CD8-positive, alpha-beta memory T cell (primary cell): ENCODE results near the gene ERMP1. TPM values are rescaled to one million over a fixed set of nuclear protein-coding genes. Genes with fewer than 3 reads are reported as not detected.
"Not testable (repeated sequence)": the region's sequence is repeated elsewhere in the genome, so short reads cannot be mapped to it uniquely, and the experiment has no call there.

Source experiments
- CTCF ChIA-PET: fragments of 350-600 bp; sonication (Branson Sonifier 250); formaldehyde crosslinking; loops from one replicate; lab custom pipeline; 2021; ENCODE audit warnings: antibody characterized with exemption; lab: Charles Lee
- POLR2A ChIA-PET: fragments of 350-600 bp; sonication (Branson Sonifier 250); formaldehyde crosslinking; loops from one replicate; lab custom pipeline; 2021; ENCODE audit warnings: antibody characterized with exemption; lab: Charles Lee
- DNase-seq, 5 donors: peaks; one replicate each; pipeline versions ENCODE4 v3.0.0 to v3.0.0-alpha.2; 2020 to 2022; ENCODE audit warnings: mixed read lengths in 1 of 5
- H3K27ac ChIP-seq: one replicate; pipeline ENCODE4 v1.7.0; 2013; ENCODE audit warnings: low read depth, mild to moderate bottlenecking, low read length, moderate library complexity
- H3K27me3 ChIP-seq: 2 replicates; pipeline ENCODE4 v1.7.0; 2013; ENCODE audit warnings: low read length, mild to moderate bottlenecking; ENCODE audit not compliant: insufficient read depth, poor library complexity, severe bottlenecking
- H3K36me3 ChIP-seq: 2 replicates; pipeline ENCODE4 v1.7.0; 2013; ENCODE audit warnings: mild to moderate bottlenecking, low read length, moderate library complexity; ENCODE audit not compliant: insufficient read depth
- H3K4me1 ChIP-seq: 2 replicates; pipeline ENCODE4 v1.7.0; 2013; ENCODE audit warnings: mild to moderate bottlenecking, low read length, moderate library complexity; ENCODE audit not compliant: insufficient read depth
- H3K4me3 ChIP-seq: 2 replicates; pipeline ENCODE4 v1.7.0; 2013; ENCODE audit warnings: mild to moderate bottlenecking, low read length
- H3K9me3 ChIP-seq: 2 replicates; pipeline ENCODE4 v1.7.0; 2013; ENCODE audit warnings: mild to moderate bottlenecking, low read length
- H3K27ac Mint-ChIP-seq, 8 donors: one replicate each; pipeline ENCODE4 v1.8.0; 2020 to 2021; ENCODE audit warnings: mixed read lengths in 8 of 8, mild to moderate bottlenecking in 6 of 8, inconsistent platforms in 3 of 8, moderate library complexity in 3 of 8
- H3K27me3 Mint-ChIP-seq, 2 donors: one replicate each; pipeline ENCODE4 v1.8.0; 2020 to 2021; ENCODE audit warnings: mixed read lengths in 2 of 2, mild to moderate bottlenecking in 1 of 2, moderate library complexity in 1 of 2
- H3K36me3 Mint-ChIP-seq, 3 donors: one replicate each; pipeline ENCODE4 v1.8.0; 2020 to 2021; ENCODE audit warnings: mixed read lengths in 3 of 3, inconsistent platforms in 1 of 3, mild to moderate bottlenecking in 1 of 3
- H3K4me1 Mint-ChIP-seq, 3 donors: one replicate each; pipeline ENCODE4 v1.8.0; 2020 to 2021; ENCODE audit warnings: mixed read lengths in 3 of 3, inconsistent platforms in 1 of 3, mild to moderate bottlenecking in 1 of 3
- H3K4me3 Mint-ChIP-seq, 7 donors: one replicate each; pipeline ENCODE4 v1.8.0; 2020 to 2021; ENCODE audit warnings: mixed read lengths in 7 of 7, mild to moderate bottlenecking in 6 of 7, moderate library complexity in 4 of 7, inconsistent platforms in 2 of 7
- H3K9me3 Mint-ChIP-seq, 5 donors: one replicate each; pipeline ENCODE4 v1.8.0; 2020 to 2022; ENCODE audit warnings: mixed read lengths in 5 of 5, mild to moderate bottlenecking in 3 of 5, moderate library complexity in 2 of 5, inconsistent platforms in 1 of 5
- polyA plus RNA-seq: library from polyadenylated mRNA; unstranded; fragments of 300-500 nt; fragmentation: Illumina TruSeq; gene quantifications from one replicate; pipeline ENCODE4 v1.2.3, GENCODE V29; 2021
- total RNA-seq, 2 experiments: library from RNA; stranded (reverse); gene quantifications; one replicate each; pipeline ENCODE4 v1.2.3, GENCODE V29; 2021

Gene ERMP1
- total and polyA plus RNA-seq, 3 experiments from 2014 or later: 8.6 to 17.2 (median 10.0) TPM

DNA sequence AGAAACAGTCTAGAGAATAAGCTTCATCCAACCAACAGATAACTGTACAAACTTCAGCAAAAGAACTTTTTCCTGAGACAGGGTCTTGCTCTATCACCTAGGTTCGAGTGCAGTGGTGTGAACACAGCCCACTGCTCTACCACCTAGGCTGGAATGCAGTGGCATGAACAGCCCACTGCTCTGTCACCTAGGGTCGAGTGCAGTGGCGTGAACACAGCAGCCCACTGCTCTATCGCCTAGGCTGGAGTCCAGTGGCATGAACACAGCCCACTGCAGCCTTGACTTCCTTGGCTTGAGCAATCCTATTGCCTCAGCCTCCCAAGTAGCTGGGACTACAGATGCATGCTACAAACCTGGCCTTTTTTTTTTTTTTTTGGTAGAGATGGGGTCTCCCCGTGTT lies 43.4 kb downstream of the ERMP1 start:
- no peaks in the 10 kb centered on the region for H3K9me3 ChIP-seq
- peaks cover 18% of the 10 kb centered on the region for H3K36me3 ChIP-seq
- no peaks in the 10 kb centered on the region for H3K9me3 Mint-ChIP-seq
- CTCF ChIA-PET: no interaction called here
- H3K27ac Mint-ChIP-seq: no peak overlapping the region
- H3K4me1 ChIP-seq: peaks cover 17% of the 10 kb centered on the region
- DNase-seq: no peak
- H3K27ac ChIP-seq: no peak overlapping the region
- no peaks in the 10 kb centered on the region for H3K27me3 Mint-ChIP-seq
- H3K36me3 Mint-ChIP-seq: peaks cover 10 to 72% (median 31%) of the 10 kb centered on the region in 3 donors
- no peak overlapping the region for H3K4me3 ChIP-seq
- POLR2A ChIA-PET: no interaction called here
- H3K4me1 Mint-ChIP-seq: peaks cover 30 to 47% (median 32%) of the 10 kb centered on the region in 3 donors
- H3K4me3 Mint-ChIP-seq: peak overlapping the region in 1 of 7 donors; percentile 7
- no peaks in the 10 kb centered on the region for H3K27me3 ChIP-seq

DNA sequence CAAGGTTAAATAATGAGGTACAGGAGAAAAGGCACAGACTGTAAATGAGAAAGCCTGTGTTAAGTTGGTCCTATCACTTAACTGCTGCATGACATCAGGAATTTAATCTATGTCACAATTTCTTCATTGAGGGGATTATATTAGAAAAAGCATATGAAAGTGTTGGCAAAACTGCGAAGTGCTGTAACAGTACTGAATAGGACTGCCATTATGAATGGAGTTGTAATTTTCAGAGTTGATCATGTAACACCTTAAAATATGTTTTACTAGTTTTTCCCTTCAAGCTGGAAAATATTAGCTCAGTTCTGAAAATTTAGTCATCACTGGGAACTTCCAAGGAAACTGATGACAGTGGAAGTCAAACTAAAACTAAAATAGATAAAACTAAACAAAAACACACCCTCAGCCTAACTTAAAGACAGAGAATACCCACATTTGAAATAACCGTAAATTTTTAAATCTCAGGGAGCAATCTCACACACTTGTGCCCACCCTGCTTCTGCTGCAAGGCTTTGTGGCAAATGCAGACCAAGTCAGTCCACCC lies 45.1 kb downstream of the ERMP1 start:
- DNase-seq: no peak
- H3K27me3 ChIP-seq: no peaks in the 10 kb centered on the region
- POLR2A ChIA-PET: no interaction called here
- Mint-ChIP-seq H3K4me3 (no peak overlapping the region), H3K36me3 (peaks cover 23 to 84% (median 40%) of the 10 kb centered on the region in 3 donors), H3K27ac (peak overlapping the region in 6 of 8 donors; percentile 4 to 79 (median 64)), H3K27me3 (no peaks in the 10 kb centered on the region), H3K4me1 (peaks cover 14 to 31% (median 17%) of the 10 kb centered on the region in 3 donors), H3K9me3 (peaks cover 0 to 6% (median 5%) of the 10 kb centered on the region in 5 donors)
- H3K9me3 ChIP-seq: no peaks in the 10 kb centered on the region
- H3K27ac ChIP-seq: no peak overlapping the region
- H3K36me3 ChIP-seq: peaks cover 18% of the 10 kb centered on the region
- CTCF ChIA-PET: no interaction called here
- H3K4me3 ChIP-seq: no peak overlapping the region
- H3K4me1 ChIP-seq: peaks cover under 1% of the 10 kb centered on the region

DNA sequence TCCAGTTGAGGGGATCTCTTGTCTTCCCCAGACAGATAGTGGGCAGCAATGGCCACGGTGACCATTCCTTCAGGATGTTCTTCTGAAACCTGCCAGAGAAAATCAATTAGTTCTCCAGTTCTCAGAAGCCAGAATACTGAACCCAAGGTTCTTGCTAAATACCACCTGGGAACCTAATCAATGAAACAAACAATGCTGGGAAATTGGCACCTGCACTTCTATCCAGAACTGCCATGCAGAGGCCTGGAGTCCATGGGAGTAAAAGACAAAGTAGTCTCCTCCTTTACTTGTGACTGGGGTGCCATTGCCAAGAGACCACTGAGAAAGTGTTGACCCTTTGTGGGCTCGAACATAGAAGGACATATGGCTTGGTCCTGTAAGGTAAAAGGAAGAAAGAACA lies 45.7 kb downstream of the ERMP1 start:
- no peaks in the 10 kb centered on the region for H3K4me1 ChIP-seq
- ChIA-PET POLR2A (no interaction called here), CTCF (no interaction called here)
- Mint-ChIP-seq H3K27ac (peak overlapping the region in 1 of 8 donors; percentile 40), H3K9me3 (peaks cover 0 to 11% (median 8%) of the 10 kb centered on the region in 5 donors), H3K4me3 (no peak overlapping the region), H3K36me3 (peaks cover 29 to 88% (median 46%) of the 10 kb centered on the region in 3 donors), H3K27me3 (no peaks in the 10 kb centered on the region), H3K4me1 (peaks cover 11 to 35% (median 16%) of the 10 kb centered on the region in 3 donors)
- H3K9me3 ChIP-seq: no peaks in the 10 kb centered on the region
- no peak overlapping the region for H3K4me3 ChIP-seq
- no peaks in the 10 kb centered on the region for H3K27me3 ChIP-seq
- DNase-seq: no peak
- H3K36me3 ChIP-seq: peaks cover 19% of the 10 kb centered on the region
- no peak overlapping the region for H3K27ac ChIP-seq

DNA sequence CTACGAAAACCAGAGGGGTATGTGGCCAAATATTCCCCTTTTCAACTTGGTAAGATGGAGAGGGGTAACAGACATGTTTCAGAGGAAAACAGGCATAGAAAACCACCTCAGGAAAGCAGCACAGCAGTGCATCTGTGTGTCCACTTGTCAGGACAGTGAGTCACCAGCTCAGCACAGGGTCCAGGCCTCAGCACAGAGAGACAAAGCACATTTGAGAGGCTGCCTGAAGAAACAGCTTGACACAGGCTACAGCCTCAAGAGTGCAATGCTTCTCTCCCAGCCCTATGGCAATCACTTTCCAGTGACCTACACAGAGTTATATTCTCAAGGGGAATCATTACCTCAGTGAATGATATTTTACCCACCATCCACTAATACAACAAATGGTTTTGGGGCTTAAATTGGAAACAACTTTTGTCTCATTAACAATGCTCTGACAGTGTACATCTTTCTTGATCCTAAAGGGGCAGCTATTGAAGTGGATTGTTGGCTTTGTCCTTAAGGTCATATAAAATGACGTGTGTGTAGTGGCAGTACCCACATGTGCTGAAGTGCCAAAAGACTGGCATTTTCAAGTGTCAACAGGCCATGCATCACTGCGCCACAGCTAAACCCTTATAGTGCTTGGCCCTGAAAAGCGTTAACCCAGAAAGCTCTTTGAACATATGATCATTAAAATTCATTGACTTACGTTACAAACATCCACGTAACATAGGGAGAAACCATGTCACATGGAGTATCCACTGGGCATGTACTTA lies 46.4 kb downstream of the ERMP1 start:
- H3K27me3 Mint-ChIP-seq: no peaks in the 10 kb centered on the region
- peaks cover 0 to 14% (median 8%) of the 10 kb centered on the region in 5 donors for H3K9me3 Mint-ChIP-seq
- peak overlapping the region in 4 of 8 donors; percentile 23 to 68 (median 51) for H3K27ac Mint-ChIP-seq
- H3K4me1 Mint-ChIP-seq: peaks cover 4 to 35% (median 14%) of the 10 kb centered on the region in 3 donors
- H3K4me3 Mint-ChIP-seq: no peak overlapping the region
- Histone ChIP-seq H3K9me3 (no peaks in the 10 kb centered on the region), H3K4me1 (no peaks in the 10 kb centered on the region), H3K27me3 (no peaks in the 10 kb centered on the region), H3K4me3 (no peak overlapping the region), H3K27ac (no peak overlapping the region), H3K36me3 (peaks cover 22% of the 10 kb centered on the region)
- POLR2A ChIA-PET: no interaction called here
- H3K36me3 Mint-ChIP-seq: peaks cover 36 to 88% (median 50%) of the 10 kb centered on the region in 3 donors
- no peak for DNase-seq
- CTCF ChIA-PET: no interaction called here

DNA sequence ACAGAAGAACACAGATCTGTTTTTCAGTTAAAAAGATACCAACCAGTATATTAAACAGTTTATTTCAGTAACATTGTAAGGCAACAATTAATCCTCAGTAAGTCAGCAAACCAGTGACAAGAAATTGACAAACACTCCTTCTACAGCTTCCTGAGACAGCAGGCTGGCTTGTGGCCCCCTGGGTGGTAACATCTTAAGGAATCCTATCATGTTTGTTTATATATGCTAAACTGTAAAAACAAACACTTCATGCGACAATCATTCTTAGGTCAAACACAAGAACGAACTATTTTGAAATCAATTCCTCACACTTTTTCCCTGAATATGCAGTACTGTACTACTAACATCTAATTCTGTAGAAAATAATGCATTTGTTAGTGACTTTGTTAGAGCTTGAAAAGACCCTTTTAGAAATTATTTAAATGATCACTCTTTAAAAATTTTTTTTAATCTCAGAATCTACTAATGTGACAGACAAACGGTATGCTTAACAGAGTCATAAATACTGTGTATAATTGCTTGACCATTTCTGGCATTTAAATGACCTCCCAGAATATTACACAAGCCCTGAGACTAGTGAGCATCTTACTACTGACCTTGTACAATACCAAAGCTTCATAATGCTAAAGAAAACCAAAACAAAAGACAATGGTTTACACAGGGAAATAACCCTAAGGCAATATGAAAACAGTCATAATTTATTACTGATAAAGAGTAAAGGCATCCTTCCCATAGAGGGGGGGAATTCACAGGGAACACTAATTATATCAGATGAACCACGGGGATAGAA lies 48.2 kb downstream of the ERMP1 start:
- Histone ChIP-seq H3K27ac (no peak overlapping the region), H3K36me3 (peaks cover 16% of the 10 kb centered on the region), H3K9me3 (no peaks in the 10 kb centered on the region), H3K27me3 (no peaks in the 10 kb centered on the region), H3K4me3 (no peak overlapping the region), H3K4me1 (no peaks in the 10 kb centered on the region)
- Mint-ChIP-seq H3K4me1 (peaks cover 0 to 25% (median 9%) of the 10 kb centered on the region in 3 donors), H3K4me3 (no peak overlapping the region), H3K27me3 (no peaks in the 10 kb centered on the region), H3K36me3 (peaks cover 48 to 90% (median 56%) of the 10 kb centered on the region in 3 donors), H3K27ac (peak overlapping the region in 5 of 8 donors; percentile 3 to 77 (median 50)), H3K9me3 (peaks cover 3 to 14% (median 12%) of the 10 kb centered on the region in 5 donors)
- ChIA-PET CTCF (no interaction called here), POLR2A (no interaction called here)
- DNase-seq: no peak

DNA sequence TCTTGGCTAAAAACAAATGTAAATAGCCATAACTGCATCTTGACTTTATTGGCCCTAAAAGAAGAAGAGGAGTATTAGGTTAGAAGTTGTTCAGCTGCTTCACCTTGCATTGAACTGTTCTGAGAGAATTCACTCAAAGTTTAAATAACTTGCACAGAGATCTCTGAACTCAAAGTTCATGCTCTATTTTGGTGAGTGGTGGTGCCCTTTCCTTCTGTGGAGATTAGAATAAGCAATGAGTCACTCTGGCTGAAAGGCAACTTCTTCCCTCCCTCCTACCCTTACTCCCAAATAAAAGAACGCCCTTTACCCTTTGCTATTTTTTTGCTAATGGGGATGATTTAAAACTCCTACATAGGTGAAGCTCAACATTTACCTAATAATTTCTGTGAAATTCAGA lies 48.9 kb downstream of the ERMP1 start:
- Histone ChIP-seq H3K27me3 (no peaks in the 10 kb centered on the region), H3K27ac (no peak overlapping the region), H3K4me1 (no peaks in the 10 kb centered on the region), H3K4me3 (no peak overlapping the region), H3K36me3 (peaks cover 21% of the 10 kb centered on the region), H3K9me3 (no peaks in the 10 kb centered on the region)
- ChIA-PET POLR2A (no interaction called here), CTCF (no interaction called here)
- H3K36me3 Mint-ChIP-seq: peaks cover 50 to 94% (median 54%) of the 10 kb centered on the region in 3 donors
- H3K4me1 Mint-ChIP-seq: peaks cover 0 to 25% (median 9%) of the 10 kb centered on the region in 3 donors
- peaks cover 3 to 15% (median 12%) of the 10 kb centered on the region in 5 donors for H3K9me3 Mint-ChIP-seq
- H3K27me3 Mint-ChIP-seq: no peaks in the 10 kb centered on the region
- H3K4me3 Mint-ChIP-seq: no peak overlapping the region
- DNase-seq: no peak
- H3K27ac Mint-ChIP-seq: peak overlapping the region in 3 of 8 donors; percentile 27 to 69 (median 42)

DNA sequence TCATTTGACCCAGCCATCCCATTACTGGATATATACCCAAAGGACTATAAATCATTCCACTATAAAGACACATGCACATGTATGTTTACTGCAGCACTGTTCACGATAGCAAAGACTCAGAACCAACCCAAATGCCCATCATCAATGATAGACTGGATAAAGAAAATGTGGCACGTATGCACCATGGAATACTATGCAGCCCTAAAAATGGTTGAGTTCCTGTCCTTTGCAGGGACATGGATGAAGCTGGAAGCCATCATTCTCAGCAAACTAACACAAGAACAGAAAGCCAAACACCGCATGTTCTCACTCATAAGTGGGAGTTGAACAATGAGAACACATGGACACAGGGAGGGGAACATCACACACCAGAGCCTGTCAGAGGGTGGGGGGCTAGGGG lies 49.5 kb downstream of the ERMP1 start:
- H3K27ac Mint-ChIP-seq, H3K27ac ChIP-seq, H3K4me3 Mint-ChIP-seq, H3K4me1 ChIP-seq, H3K9me3 ChIP-seq, POLR2A ChIA-PET, H3K27me3 ChIP-seq, DNase-seq, H3K27me3 Mint-ChIP-seq, H3K4me3 ChIP-seq, CTCF ChIA-PET: not testable (repeated sequence)
- peaks cover 0 to 19% (median 9%) of the 10 kb centered on the region in 3 donors for H3K4me1 Mint-ChIP-seq
- H3K36me3 Mint-ChIP-seq: peaks cover 56 to 96% (median 59%) of the 10 kb centered on the region in 3 donors
- H3K36me3 ChIP-seq: peaks cover 27% of the 10 kb centered on the region
- H3K9me3 Mint-ChIP-seq: peaks cover 3 to 20% (median 16%) of the 10 kb centered on the region in 5 donors
